Measurements from ENCODE around the gene NAT9.

DNA sequence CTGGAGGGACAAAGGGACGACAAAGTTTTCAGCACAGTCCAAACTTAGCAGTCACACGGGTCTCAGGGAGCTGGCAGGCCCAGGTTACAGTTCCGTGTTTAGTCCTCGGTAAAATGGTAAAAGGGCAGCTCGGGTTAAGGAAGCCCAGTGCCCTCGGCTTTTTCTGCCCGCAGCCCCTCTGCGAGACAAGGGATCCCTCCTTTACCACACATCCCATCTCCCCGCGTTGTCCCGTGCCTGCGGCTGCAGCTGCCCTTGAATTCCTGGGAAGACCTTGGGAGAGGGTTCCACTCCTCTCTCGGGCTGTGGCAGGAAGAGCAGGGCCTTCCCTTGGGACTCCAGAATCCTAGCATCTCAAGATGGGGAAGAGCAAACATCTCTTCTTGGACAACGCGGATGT is 46.3 kb downstream of the NAT9 start:
- TF ChIP-seq CTCF (IDR thresholded peaks at IDR 0.05) (no peak), POLR2A (IDR thresholded peaks at IDR 0.05) (no peak), EP300 (IDR thresholded peaks at IDR 0.05) (no peak)
